Measurements from ENCODE around the gene TRIM61. TPM values are rescaled to one million over a fixed set of nuclear protein-coding genes. Genes with fewer than 3 reads are reported as not detected.

The TRIM61 gene
- total and polyA plus RNA-seq, 9 of the 15 experiments (the other 6 are each of a cell fraction or from before 2014, with no cell fraction given) = 0.07 to 0.92 (median 0.42) TPM

GRCh38 chr4:164945146-164945545 is 32.3 kb downstream of the TRIM61 start:
- H3K9ac ChIP-seq (ENCODE audit: insufficient read depth in 1 of 2, low read depth in 2 of 2, low read length in 2 of 2) = no peak overlapping the region
- H3K27ac ChIP-seq (ENCODE audit: extremely low read depth, low read depth, low read length) = no peak overlapping the region
- H3K79me2 ChIP-seq (ENCODE audit: control insufficient read depth, insufficient read depth, low read length) = no peaks in the 10 kb centered on the region
- FAIRE-seq (no peak), DNase-seq (ENCODE audit: extremely low read depth in 1 of 4, low spot score in 3 of 4) (no peak), ATAC-seq (no peak)
- H3K9me3 ChIP-seq (replicated peaks; ENCODE audit: control insufficient read depth, insufficient read depth, low read depth, low read length) = no peaks in the 10 kb centered on the region
- in situ Hi-C loops (cut with MboI) (no loop called here), intact Hi-C loops (cut with micrococcal nuclease) (no loop called here)
- BruUV-seq (replicated peaks) = no TSS peak
- no peaks in the 10 kb centered on the region for H3K36me3 ChIP-seq (ENCODE audit: control insufficient read depth, insufficient read depth, low read length)
- H3K9me1 ChIP-seq (ENCODE audit: control insufficient read depth, insufficient read depth, low read length) = no peaks in the 10 kb centered on the region
- H3K4me3 ChIP-seq = no peak overlapping the region
- WGBS (ENCODE audit: insufficient coverage, low coverage, missing lambda C conversion rate) = 0% methylated on average over 5 of the region's 5 CpGs
- no peak overlapping the region for H3K4me2 ChIP-seq (ENCODE audit: insufficient read depth, low read length)
- no peaks in the 10 kb centered on the region for H3K4me1 ChIP-seq (replicated peaks in 1 of 2; ENCODE audit: control insufficient read depth in 2 of 2, insufficient read depth in 2 of 2, low read length in 2 of 2)
- POLR2A ChIA-PET = no interaction called here
- no peak overlapping the region for H2AFZ ChIP-seq (ENCODE audit: low read depth, low read length)
- peaks cover 0 to 18% of the 10 kb centered on the region in 2 experiments; a peak in 2 of 5 replicates for H3K27me3 ChIP-seq (ENCODE audit: control insufficient read depth in 2 of 2, insufficient read depth in 2 of 2, low read length in 2 of 2)
- CTCF ChIA-PET (ENCODE audit: low intra/inter-chr PET ratio) = no interaction called here
- H4K20me1 ChIP-seq (replicated peaks; ENCODE audit: control insufficient read depth, insufficient read depth, low read length) = no peaks in the 10 kb centered on the region
- no peak for TF ChIP-seq EP300 (IDR thresholded peaks at IDR 0.05; ENCODE audit: low read length)
- TF ChIP-seq NR2C1 (IDR thresholded peaks at IDR 0.05) = no peak
- no peak for TF ChIP-seq NR2C1 (tag; IDR thresholded peaks at IDR 0.05)
- no peak for TF ChIP-seq ZBTB26 (CRISPR knock-in tag; IDR thresholded peaks at IDR 0.05)
- no peak for TF ChIP-seq PHF8 (IDR thresholded peaks at IDR 0.05; ENCODE audit: borderline replicate concordance, low read length)
- no peak for TF ChIP-seq CUX1 (CRISPR knock-in tag; IDR thresholded peaks at IDR 0.05)
- no peak for TF ChIP-seq ATF2 (CRISPR knock-in tag; IDR thresholded peaks at IDR 0.05)
- TF ChIP-seq U2AF1 (optimal IDR thresholded peaks at IDR 0.05; ENCODE audit: low read depth, low read length) = no peak
- TF ChIP-seq PHB2 (IDR thresholded peaks at IDR 0.05; ENCODE audit: low read depth) = no peak
- TF ChIP-seq ZNF431 (CRISPR knock-in tag; IDR thresholded peaks at IDR 0.05) = no peak
- TF ChIP-seq IRF9 (tag; IDR thresholded peaks at IDR 0.05) = no peak
- no peak for TF ChIP-seq ATF7 (IDR thresholded peaks at IDR 0.05)
- TF ChIP-seq ZNF436 (CRISPR knock-in tag; IDR thresholded peaks at IDR 0.05) = no peak
- TF ChIP-seq ETS1 (conservative IDR thresholded peaks at IDR 0.05; ENCODE audit: control insufficient read depth, low read depth, low read length) = no peak

Measured in K562 (cell line).